Measurements from ENCODE around the gene DAB1. TPM values are rescaled to one million over a fixed set of nuclear protein-coding genes. Genes with fewer than 3 reads are reported as not detected.

The DAB1 gene
- total RNA-seq, 1 donor from 2014 or later, result 14.0 TPM

DNA sequence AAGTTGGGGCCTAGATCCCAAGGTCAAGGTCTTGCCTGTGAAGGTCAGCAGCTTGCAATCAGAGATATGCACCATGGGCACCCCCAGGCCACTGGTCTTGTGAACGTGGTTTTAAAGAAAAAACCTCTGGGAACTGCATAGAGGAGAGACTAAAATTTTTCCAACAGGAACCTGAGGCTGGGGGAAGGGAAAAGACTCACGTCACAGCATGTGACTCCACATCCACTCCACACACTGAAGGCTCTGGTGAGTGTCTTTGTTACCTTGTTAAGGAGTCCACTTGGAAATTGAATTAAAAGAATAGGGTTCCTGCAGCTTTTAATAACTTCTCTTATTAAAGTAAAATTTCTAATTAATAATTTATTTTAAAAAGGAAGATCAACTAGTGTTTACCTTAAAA lies 224.9 kb downstream of the DAB1 start:
- no peak overlapping the region for H3K4me3 Mint-ChIP-seq
- no peak overlapping the region for H3K27ac Mint-ChIP-seq (ENCODE audit: unreplicated experiment)
- no peaks in the 10 kb centered on the region for H3K36me3 Mint-ChIP-seq (ENCODE audit: low read depth)
- no peak for DNase-seq (ENCODE audit: low read depth, low spot score)
- TF ChIP-seq CTCF (conservative IDR thresholded peaks at IDR 0.05), result no peak
- no peaks in the 10 kb centered on the region for H3K27me3 Mint-ChIP-seq (ENCODE audit: low read depth)
- H3K4me1 Mint-ChIP-seq, result peaks cover 20% of the 10 kb centered on the region
- H3K9me3 Mint-ChIP-seq, result peaks cover 8% of the 10 kb centered on the region

GRCh38 chr1:57195436-57195941 lies 228.4 kb downstream of the DAB1 start:
- Mint-ChIP-seq H3K27me3 (ENCODE audit: low read depth) (no peaks in the 10 kb centered on the region), H3K4me3 (no peak overlapping the region), H3K4me1 (peaks cover 24% of the 10 kb centered on the region), H3K36me3 (ENCODE audit: low read depth) (no peaks in the 10 kb centered on the region), H3K9me3 (no peaks in the 10 kb centered on the region), H3K27ac (ENCODE audit: unreplicated experiment) (no peak overlapping the region)
- DNase-seq (ENCODE audit: low read depth, low spot score), result no peak
- TF ChIP-seq CTCF (conservative IDR thresholded peaks at IDR 0.05), result no peak

DNA sequence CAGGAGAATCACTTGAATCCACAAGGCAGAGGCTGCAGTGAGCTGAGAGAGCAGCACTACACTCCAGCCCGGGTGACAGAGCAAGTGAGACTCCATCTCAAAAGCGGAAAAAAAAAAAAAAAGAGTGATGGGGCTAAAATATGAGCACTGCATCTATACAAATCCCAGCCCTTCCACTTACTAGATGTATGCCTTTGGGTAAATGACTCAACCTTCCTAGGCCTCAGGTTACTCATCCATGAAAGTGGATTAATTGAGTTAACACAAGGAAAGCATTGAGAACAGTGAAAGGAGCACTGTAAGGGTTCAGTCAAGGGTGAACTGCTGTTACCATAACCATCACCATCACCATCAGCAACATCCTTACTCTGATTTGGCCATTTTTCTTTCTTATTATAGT lies 231.6 kb downstream of the DAB1 start:
- Mint-ChIP-seq H3K4me1 (peaks cover 9% of the 10 kb centered on the region), H3K4me3 (no peak overlapping the region), H3K27me3 (ENCODE audit: low read depth) (no peaks in the 10 kb centered on the region), H3K27ac (ENCODE audit: unreplicated experiment) (no peak overlapping the region), H3K9me3 (no peaks in the 10 kb centered on the region), H3K36me3 (ENCODE audit: low read depth) (no peaks in the 10 kb centered on the region)
- DNase-seq (ENCODE audit: low read depth, low spot score), result no peak
- no peak for TF ChIP-seq CTCF (conservative IDR thresholded peaks at IDR 0.05)

- Mint-ChIP-seq H3K36me3 (ENCODE audit: low read depth) (no peaks in the 10 kb centered on the region), H3K9me3 (no peaks in the 10 kb centered on the region), H3K4me1 (peaks cover 9% of the 10 kb centered on the region), H3K27me3 (ENCODE audit: low read depth) (no peaks in the 10 kb centered on the region), H3K4me3 (no peak overlapping the region), H3K27ac (ENCODE audit: unreplicated experiment) (no peak overlapping the region)
- no peak for DNase-seq (ENCODE audit: low read depth, low spot score)
- TF ChIP-seq CTCF (conservative IDR thresholded peaks at IDR 0.05), result no peak
These were observed 233.0 kb downstream of the DAB1 start for GRCh38 chr1:57190898-57191297.

- Mint-ChIP-seq H3K9me3 (no peaks in the 10 kb centered on the region), H3K27me3 (ENCODE audit: low read depth) (no peaks in the 10 kb centered on the region), H3K36me3 (ENCODE audit: low read depth) (no peaks in the 10 kb centered on the region), H3K27ac (ENCODE audit: unreplicated experiment) (no peak overlapping the region), H3K4me3 (no peak overlapping the region), H3K4me1 (peaks cover 4% of the 10 kb centered on the region)
- DNase-seq (ENCODE audit: low read depth, low spot score), result no peak
- no peak for TF ChIP-seq CTCF (conservative IDR thresholded peaks at IDR 0.05)
These were observed 235.7 kb downstream of the DAB1 start for GRCh38 chr1:57188168-57188567.

GRCh38 chr1:57186455-57186854 lies 237.4 kb downstream of the DAB1 start:
- no peak for TF ChIP-seq CTCF (conservative IDR thresholded peaks at IDR 0.05)

More at GRCh38 chr1:57186455-57186854, 237.4 kb downstream of the DAB1 start:
- Mint-ChIP-seq H3K9me3 (no peaks in the 10 kb centered on the region), H3K27me3 (ENCODE audit: low read depth) (no peaks in the 10 kb centered on the region), H3K4me3 (no peak overlapping the region), H3K36me3 (ENCODE audit: low read depth) (no peaks in the 10 kb centered on the region), H3K27ac (ENCODE audit: unreplicated experiment) (no peak overlapping the region), H3K4me1 (no peaks in the 10 kb centered on the region)
- no peak for DNase-seq (ENCODE audit: low read depth, low spot score)
